HG03025 (cell line): ENCODE results near the gene WDR18.
"Not testable (repeated sequence)": the region's sequence is repeated elsewhere in the genome, so short reads cannot be mapped to it uniquely, and the experiment has no call there.

ENCODE experiments used
- ATAC-seq: cut with Tn5 transposase; IDR thresholded peaks from one replicate; pipeline ENCODE4 v1.9.1; 2021; ENCODE audit warnings: mild to moderate bottlenecking, moderate library complexity; ENCODE audit not compliant: unreplicated experiment, low FRiP score

The WDR18 gene

GRCh38 chr19:948842-949496, 35.2 kb upstream of the WDR18 start:
- ATAC-seq = no peak

- no peak for ATAC-seq
These were observed 33.6 kb upstream of the WDR18 start for GRCh38 chr19:950352-951066.

GRCh38 chr19:952049-952679, 32.0 kb upstream of the WDR18 start:
- no peak for ATAC-seq

- no peak for ATAC-seq
These were observed 31.3 kb upstream of the WDR18 start for GRCh38 chr19:952680-953444.

- ATAC-seq = no peak
These were observed 30.5 kb upstream of the WDR18 start for GRCh38 chr19:953445-954271.

GRCh38 chr19:954272-954671, 29.9 kb upstream of the WDR18 start:
- ATAC-seq = no peak

GRCh38 chr19:954672-955494, 29.3 kb upstream of the WDR18 start:
- ATAC-seq = peak; percentile 40

GRCh38 chr19:955803-956765, 28.1 kb upstream of the WDR18 start:
- no peak for ATAC-seq

- ATAC-seq = no peak
These were observed 27.2 kb upstream of the WDR18 start for GRCh38 chr19:956766-957440.

- ATAC-seq = not testable (repeated sequence)
These were observed 26.6 kb upstream of the WDR18 start for GRCh38 chr19:957578-957977.

GRCh38 chr19:958967-959855, 24.9 kb upstream of the WDR18 start:
- ATAC-seq = no peak

- no peak for ATAC-seq
These were observed 24.1 kb upstream of the WDR18 start for GRCh38 chr19:960020-960419.

GRCh38 chr19:960601-960938, 23.6 kb upstream of the WDR18 start:
- ATAC-seq = no peak

GRCh38 chr19:961866-962620, 22.1 kb upstream of the WDR18 start:
- ATAC-seq = no peak

GRCh38 chr19:962683-963400, 21.3 kb upstream of the WDR18 start:
- ATAC-seq = no peak
